ENCODE data around the gene TMEM26.
"Not testable (repeated sequence)": the region's sequence is repeated elsewhere in the genome, so short reads cannot be mapped to it uniquely, and the experiment has no call there.

TMEM26 gene

DNA sequence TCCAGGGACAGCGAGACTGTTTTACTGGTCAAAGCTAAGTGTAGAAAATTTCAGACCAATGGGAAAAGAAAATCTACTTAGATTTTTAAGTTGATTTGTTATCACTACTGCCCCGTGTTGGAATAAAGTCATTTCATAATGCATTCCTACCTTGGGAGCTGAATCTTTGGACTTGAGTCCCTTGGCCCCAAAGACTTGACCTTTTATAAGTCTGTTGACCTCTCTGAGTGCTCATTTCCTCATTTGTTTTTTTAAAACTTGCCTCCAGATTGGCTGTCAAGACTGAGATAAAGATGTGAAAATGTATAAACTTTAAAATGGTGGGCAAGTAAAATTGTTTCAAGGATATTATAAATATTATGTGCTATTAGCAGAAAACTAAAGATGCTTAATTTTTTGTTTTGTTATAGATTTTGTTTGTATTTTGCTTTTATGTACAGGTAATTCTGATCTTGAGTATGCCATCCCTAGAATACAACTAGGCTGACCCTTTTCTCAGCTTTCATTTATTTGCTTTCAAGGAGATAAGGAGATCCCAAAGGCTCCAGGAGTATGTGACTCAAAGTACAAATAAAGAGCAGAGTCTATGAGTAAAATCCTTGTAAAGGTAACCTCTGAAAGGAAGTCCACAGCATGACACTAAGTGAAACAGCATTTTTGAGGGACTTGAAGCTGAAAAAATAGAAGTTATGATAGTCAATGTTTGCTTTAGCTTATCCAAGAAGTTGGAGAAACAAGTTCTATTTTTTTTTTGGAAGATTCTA is 54.6 kb downstream of the TMEM26 start:
- ChIA-PET CTCF (interaction anchor here (0.8 kb wide), 1 partner anchor 9 kb away, joined by 3 read pairs; no protein-coding TSS in a partner anchor), POLR2A (no interaction called here)
- Histone ChIP-seq H3K4me1 (ENCODE audit: control extremely low read depth in 1 of 4, control insufficient read depth in 4 of 4, insufficient read depth in 4 of 4, low read length in 3 of 4) (peaks cover 0 to 12% (median 5%) of the 10 kb centered on the region in 4 experiments), H3K36me3 (ENCODE audit: control insufficient read depth in 4 of 4, insufficient read depth in 4 of 4, low read length in 3 of 4) (no peaks in the 10 kb centered on the region), H3K4me3 (ENCODE audit: control insufficient read depth in 1 of 7, extremely low read depth in 1 of 7, insufficient read depth in 4 of 7, low read depth in 2 of 7, low read length in 6 of 7) (no peak overlapping the region), H3K9me3 (ENCODE audit: control extremely low read depth in 1 of 5, control insufficient read depth in 4 of 5, insufficient read depth in 2 of 5, low read depth in 1 of 5, low read length in 4 of 5) (no peaks in the 10 kb centered on the region), H3K27ac (ENCODE audit: insufficient read depth in 1 of 2, low read depth in 1 of 2, low read length in 2 of 2, poor library complexity in 1 of 2, severe bottlenecking in 2 of 2) (no peak overlapping the region), H3K27me3 (replicated peaks in 2 of 5; ENCODE audit: control insufficient read depth in 4 of 5, insufficient read depth in 5 of 5, low read length in 4 of 5) (no peaks in the 10 kb centered on the region)
- 100% methylated on average over 1 of the region's 2 CpGs for WGBS (ENCODE audit: insufficient coverage)
- no peak for DNase-seq

- no peaks in the 10 kb centered on the region for H3K36me3 ChIP-seq (ENCODE audit: control insufficient read depth in 4 of 4, insufficient read depth in 4 of 4, low read length in 3 of 4)
- H3K4me1 ChIP-seq (ENCODE audit: control extremely low read depth in 1 of 4, control insufficient read depth in 4 of 4, insufficient read depth in 4 of 4, low read length in 3 of 4): peaks cover 0 to 12% (median 5%) of the 10 kb centered on the region in 4 experiments
- peak; percentile 22 to 51 (median 45) for DNase-seq
- ChIA-PET CTCF (no interaction called here), POLR2A (no interaction called here)
- no peaks in the 10 kb centered on the region for H3K9me3 ChIP-seq (ENCODE audit: control extremely low read depth in 1 of 5, control insufficient read depth in 4 of 5, insufficient read depth in 2 of 5, low read depth in 1 of 5, low read length in 4 of 5)
- H3K27me3 ChIP-seq (replicated peaks in 2 of 5; ENCODE audit: control insufficient read depth in 4 of 5, insufficient read depth in 5 of 5, low read length in 4 of 5): no peaks in the 10 kb centered on the region
- no peak overlapping the region for H3K27ac ChIP-seq (ENCODE audit: insufficient read depth in 1 of 2, low read depth in 1 of 2, low read length in 2 of 2, poor library complexity in 1 of 2, severe bottlenecking in 2 of 2)
- WGBS (ENCODE audit: insufficient coverage): 75% methylated on average over 4 of the region's 7 CpGs
- H3K4me3 ChIP-seq (ENCODE audit: control insufficient read depth in 1 of 7, extremely low read depth in 1 of 7, insufficient read depth in 4 of 7, low read depth in 2 of 7, low read length in 6 of 7): peak overlapping the region in 6 of 7 experiments; percentile 14 to 66 (median 39)
Measured at GRCh38 chr10:61397175-61397986, 55.8 kb downstream of the TMEM26 start.

DNA sequence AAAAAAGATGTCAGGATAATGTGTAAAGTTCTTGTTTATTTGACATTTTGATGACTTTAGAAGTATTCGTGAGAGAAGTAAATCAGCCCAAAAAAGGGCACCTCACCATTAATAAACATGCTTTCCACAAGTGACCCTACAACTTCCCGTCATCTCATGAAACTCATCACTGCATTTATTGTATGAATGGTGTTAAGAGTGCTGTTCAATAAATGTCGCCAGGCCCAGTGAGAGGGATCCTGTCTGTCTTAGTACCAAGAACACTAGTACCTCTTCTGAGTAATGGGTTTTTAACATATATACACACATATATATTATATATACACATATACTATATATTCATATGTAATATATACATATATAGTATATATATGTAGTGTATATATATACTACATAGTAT is 61.9 kb downstream of the TMEM26 start:
- Histone ChIP-seq H3K27ac (ENCODE audit: insufficient read depth in 1 of 2, low read depth in 1 of 2, low read length in 2 of 2, poor library complexity in 1 of 2, severe bottlenecking in 2 of 2) (no peak overlapping the region), H3K4me1 (ENCODE audit: control extremely low read depth in 1 of 4, control insufficient read depth in 4 of 4, insufficient read depth in 4 of 4, low read length in 3 of 4) (peaks cover 0 to 19% (median 5%) of the 10 kb centered on the region in 4 experiments), H3K27me3 (replicated peaks in 2 of 5; ENCODE audit: control insufficient read depth in 4 of 5, insufficient read depth in 5 of 5, low read length in 4 of 5) (no peaks in the 10 kb centered on the region), H3K36me3 (ENCODE audit: control insufficient read depth in 4 of 4, insufficient read depth in 4 of 4, low read length in 3 of 4) (no peaks in the 10 kb centered on the region), H3K4me3 (ENCODE audit: control insufficient read depth in 1 of 7, extremely low read depth in 1 of 7, insufficient read depth in 4 of 7, low read depth in 2 of 7, low read length in 6 of 7) (no peak overlapping the region), H3K9me3 (ENCODE audit: control extremely low read depth in 1 of 5, control insufficient read depth in 4 of 5, insufficient read depth in 2 of 5, low read depth in 1 of 5, low read length in 4 of 5) (no peaks in the 10 kb centered on the region)
- no CpG with 5 or more reads among the region's 3 CpGs for WGBS (ENCODE audit: insufficient coverage)
- DNase-seq: no peak
- CTCF ChIA-PET: interaction anchor here (0.5 kb wide), 1 partner anchor 1546 kb away, joined by 3 read pairs; no protein-coding TSS in a partner anchor
- POLR2A ChIA-PET: no interaction called here

DNA sequence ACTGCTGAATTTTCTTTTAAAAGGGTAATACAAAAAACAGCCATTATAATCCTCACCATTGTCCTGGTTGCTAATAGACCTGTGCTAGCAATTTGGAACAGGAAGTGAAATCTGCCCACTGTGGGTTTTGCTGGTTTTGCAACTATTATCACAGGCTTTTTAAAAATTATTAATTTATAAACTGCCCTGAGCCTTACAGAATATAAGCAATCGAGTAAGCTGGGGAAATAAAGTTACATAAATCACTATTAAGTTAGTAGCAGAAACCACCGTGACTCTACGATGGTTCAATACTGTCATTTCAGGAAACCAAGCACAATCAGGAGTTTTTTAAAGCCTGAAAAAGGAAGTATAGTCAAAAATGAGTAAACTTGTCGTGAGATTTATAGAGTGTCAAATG is 62.3 kb downstream of the TMEM26 start:
- Histone ChIP-seq H3K27ac (ENCODE audit: insufficient read depth in 1 of 2, low read depth in 1 of 2, low read length in 2 of 2, poor library complexity in 1 of 2, severe bottlenecking in 2 of 2) (no peak overlapping the region), H3K27me3 (replicated peaks in 2 of 5; ENCODE audit: control insufficient read depth in 4 of 5, insufficient read depth in 5 of 5, low read length in 4 of 5) (no peaks in the 10 kb centered on the region), H3K9me3 (ENCODE audit: control extremely low read depth in 1 of 5, control insufficient read depth in 4 of 5, insufficient read depth in 2 of 5, low read depth in 1 of 5, low read length in 4 of 5) (no peaks in the 10 kb centered on the region), H3K4me1 (ENCODE audit: control extremely low read depth in 1 of 4, control insufficient read depth in 4 of 4, insufficient read depth in 4 of 4, low read length in 3 of 4) (peaks cover 0 to 19% (median 5%) of the 10 kb centered on the region in 4 experiments), H3K4me3 (ENCODE audit: control insufficient read depth in 1 of 7, extremely low read depth in 1 of 7, insufficient read depth in 4 of 7, low read depth in 2 of 7, low read length in 6 of 7) (peak overlapping the region in 2 of 7 experiments; percentile 8 to 28), H3K36me3 (ENCODE audit: control insufficient read depth in 4 of 4, insufficient read depth in 4 of 4, low read length in 3 of 4) (no peaks in the 10 kb centered on the region)
- 0% methylated on average over 1 of the region's 4 CpGs for WGBS (ENCODE audit: insufficient coverage)
- DNase-seq: peak in 2 of 3 donors; percentile 22 to 31
- ChIA-PET POLR2A (no interaction called here), CTCF (no interaction called here)

- no peaks in the 10 kb centered on the region for H3K27me3 ChIP-seq (replicated peaks in 2 of 5; ENCODE audit: control insufficient read depth in 4 of 5, insufficient read depth in 5 of 5, low read length in 4 of 5)
- no peaks in the 10 kb centered on the region for H3K36me3 ChIP-seq (ENCODE audit: control insufficient read depth in 4 of 4, insufficient read depth in 4 of 4, low read length in 3 of 4)
- no peak overlapping the region for H3K4me3 ChIP-seq (ENCODE audit: control insufficient read depth in 1 of 7, extremely low read depth in 1 of 7, insufficient read depth in 4 of 7, low read depth in 2 of 7, low read length in 6 of 7)
- no peak overlapping the region for H3K27ac ChIP-seq (ENCODE audit: insufficient read depth in 1 of 2, low read depth in 1 of 2, low read length in 2 of 2, poor library complexity in 1 of 2, severe bottlenecking in 2 of 2)
- peaks cover 0 to 19% (median 5%) of the 10 kb centered on the region in 4 experiments for H3K4me1 ChIP-seq (ENCODE audit: control extremely low read depth in 1 of 4, control insufficient read depth in 4 of 4, insufficient read depth in 4 of 4, low read length in 3 of 4)
- WGBS (ENCODE audit: insufficient coverage): 100% methylated on average over 1 of the region's 3 CpGs
- ChIA-PET POLR2A (interaction anchor here (0.6 kb wide), 1 partner anchor 295 kb away, joined by 4 read pairs; no protein-coding TSS in a partner anchor), CTCF (interaction anchor here (0.6 to 0.8 kb wide), 2 partner anchors 9 to 663 kb away, joined by 3 read pairs; no protein-coding TSS in a partner anchor)
- DNase-seq: peak in 2 of 3 donors; percentile 52 to 54
- peaks cover 0 to 1% (median 0%) of the 10 kb centered on the region in 5 experiments for H3K9me3 ChIP-seq (ENCODE audit: control extremely low read depth in 1 of 5, control insufficient read depth in 4 of 5, insufficient read depth in 2 of 5, low read depth in 1 of 5, low read length in 4 of 5)
Measured at GRCh38 chr10:61389887-61390286, 63.3 kb downstream of the TMEM26 start.

DNA sequence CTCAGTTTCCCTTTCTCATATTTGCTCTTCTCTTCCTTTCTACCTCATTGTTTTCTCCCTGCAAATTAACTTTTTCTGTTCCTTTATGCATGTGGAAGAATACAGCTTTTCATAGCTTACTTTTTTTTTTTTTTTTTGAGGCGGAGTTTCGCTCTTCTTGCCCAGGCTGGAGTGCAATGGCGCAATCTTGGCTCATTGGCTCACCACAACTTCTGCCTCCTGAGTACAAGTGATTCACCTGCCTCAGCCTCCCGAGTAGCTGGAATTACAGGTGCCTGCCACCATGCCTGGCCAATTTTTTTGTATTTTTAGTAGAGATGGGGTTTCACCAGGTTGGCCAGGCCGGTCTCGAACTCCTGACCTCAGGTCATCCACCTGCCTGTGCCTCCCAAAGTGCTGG is 64.2 kb downstream of the TMEM26 start:
- POLR2A ChIA-PET: not testable (repeated sequence)

More for the DNA sequence above, 64.2 kb downstream of the TMEM26 start:
- not testable (repeated sequence) for H3K27ac ChIP-seq (ENCODE audit: insufficient read depth in 1 of 2, low read depth in 1 of 2, low read length in 2 of 2, poor library complexity in 1 of 2, severe bottlenecking in 2 of 2); H3K9me3 ChIP-seq (ENCODE audit: control extremely low read depth in 1 of 5, control insufficient read depth in 4 of 5, insufficient read depth in 2 of 5, low read depth in 1 of 5, low read length in 4 of 5); H3K4me3 ChIP-seq (ENCODE audit: control insufficient read depth in 1 of 7, extremely low read depth in 1 of 7, insufficient read depth in 4 of 7, low read depth in 2 of 7, low read length in 6 of 7); H3K36me3 ChIP-seq (ENCODE audit: control insufficient read depth in 4 of 4, insufficient read depth in 4 of 4, low read length in 3 of 4); H3K27me3 ChIP-seq (replicated peaks in 2 of 5; ENCODE audit: control insufficient read depth in 4 of 5, insufficient read depth in 5 of 5, low read length in 4 of 5); DNase-seq
- peaks cover 0 to 19% (median 5%) of the 10 kb centered on the region in 4 experiments for H3K4me1 ChIP-seq (ENCODE audit: control extremely low read depth in 1 of 4, control insufficient read depth in 4 of 4, insufficient read depth in 4 of 4, low read length in 3 of 4)
- 100% methylated on average over 2 of the region's 6 CpGs for WGBS (ENCODE audit: insufficient coverage)
- CTCF ChIA-PET: interaction anchor here (0.7 kb wide), 1 partner anchor 110 kb away, joined by 5 read pairs; no protein-coding TSS in a partner anchor

Measured in common myeloid progenitor, CD34-positive (primary cell).